22Rv1 (cell line): ENCODE data around the gene APPL2.

Experiments
- ZFX ChIP-seq: fragments of 450-650 bp; IDR thresholded peaks from 2 replicates; pipeline ENCODE4 v1.6.1; 2017; ENCODE audit warnings: antibody characterized with exemption, borderline replicate concordance
- TF ChIP-seq, protein P1 (sequence below): fragments of 450-650 bp; IDR thresholded peaks from 2 replicates; pipeline ENCODE4 v1.5.1; 2017; ENCODE audit warnings: mild to moderate bottlenecking

DNA sequence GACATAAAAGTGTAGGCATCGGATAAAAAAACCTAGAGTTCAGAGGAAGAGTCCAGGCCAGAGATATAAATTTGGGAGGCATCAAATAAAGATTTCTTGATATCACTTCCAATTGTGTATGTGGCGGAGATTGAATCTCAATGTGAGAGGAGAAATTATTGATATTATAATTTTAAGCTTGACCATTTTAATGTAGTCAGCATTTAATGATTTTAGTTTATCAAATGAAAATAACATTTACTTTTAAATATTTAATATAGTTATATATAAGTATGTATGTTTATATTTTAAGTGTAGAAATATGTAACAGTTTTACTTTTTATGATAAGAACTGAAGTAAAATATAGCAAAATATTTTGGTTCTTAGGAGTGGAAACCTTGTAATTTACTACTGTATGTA lies 79.7 kb downstream of the APPL2 start:
- TF ChIP-seq, protein P1, sequence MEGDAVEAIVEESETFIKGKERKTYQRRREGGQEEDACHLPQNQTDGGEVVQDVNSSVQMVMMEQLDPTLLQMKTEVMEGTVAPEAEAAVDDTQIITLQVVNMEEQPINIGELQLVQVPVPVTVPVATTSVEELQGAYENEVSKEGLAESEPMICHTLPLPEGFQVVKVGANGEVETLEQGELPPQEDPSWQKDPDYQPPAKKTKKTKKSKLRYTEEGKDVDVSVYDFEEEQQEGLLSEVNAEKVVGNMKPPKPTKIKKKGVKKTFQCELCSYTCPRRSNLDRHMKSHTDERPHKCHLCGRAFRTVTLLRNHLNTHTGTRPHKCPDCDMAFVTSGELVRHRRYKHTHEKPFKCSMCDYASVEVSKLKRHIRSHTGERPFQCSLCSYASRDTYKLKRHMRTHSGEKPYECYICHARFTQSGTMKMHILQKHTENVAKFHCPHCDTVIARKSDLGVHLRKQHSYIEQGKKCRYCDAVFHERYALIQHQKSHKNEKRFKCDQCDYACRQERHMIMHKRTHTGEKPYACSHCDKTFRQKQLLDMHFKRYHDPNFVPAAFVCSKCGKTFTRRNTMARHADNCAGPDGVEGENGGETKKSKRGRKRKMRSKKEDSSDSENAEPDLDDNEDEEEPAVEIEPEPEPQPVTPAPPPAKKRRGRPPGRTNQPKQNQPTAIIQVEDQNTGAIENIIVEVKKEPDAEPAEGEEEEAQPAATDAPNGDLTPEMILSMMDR, result no peak
- no peak for TF ChIP-seq ZFX
